Trophoblast cell (in vitro differentiated cells and primary cell): ENCODE measurements around the gene PDAP1.
A peak's percentile ranks its signal among the peaks of the same experiment; 100 is the strongest.

Experiments used
- DNase-seq, 2 donors: peaks; one replicate each; pipeline ENCODE4 v3.0.0-alpha.2; 2016
- H2AFZ ChIP-seq: 2 replicates; pipeline ENCODE4 v1.6.1; 2013; ENCODE audit warnings: low read length, moderate library complexity, mild to moderate bottlenecking; ENCODE audit not compliant: insufficient read depth, poor library complexity
- H2AK5ac ChIP-seq: 2 replicates; pipeline ENCODE4 v1.6.1; 2013; ENCODE audit warnings: mild to moderate bottlenecking, low read length
- H2BK120ac ChIP-seq: 2 replicates; pipeline ENCODE4 v1.6.1; 2013; ENCODE audit warnings: low read length, mild to moderate bottlenecking, moderate library complexity; ENCODE audit not compliant: insufficient read depth, poor library complexity
- H2BK12ac ChIP-seq: 2 replicates; pipeline ENCODE4 v1.6.1; 2013; ENCODE audit warnings: mild to moderate bottlenecking, low read length, moderate library complexity
- H2BK5ac ChIP-seq: 2 replicates; pipeline ENCODE4 v1.6.1; 2013; ENCODE audit warnings: low read length, low read depth, moderate library complexity, mild to moderate bottlenecking; ENCODE audit not compliant: poor library complexity
- H3K14ac ChIP-seq: 2 replicates; pipeline ENCODE4 v1.6.1; 2013; ENCODE audit warnings: mild to moderate bottlenecking, low read length
- H3K18ac ChIP-seq: 2 replicates; pipeline ENCODE4 v1.6.1; 2013; ENCODE audit warnings: mild to moderate bottlenecking, low read length
- H3K23ac ChIP-seq: 2 replicates; pipeline ENCODE4 v1.6.1; 2013; ENCODE audit warnings: low read length
- H3K27ac ChIP-seq: 2 replicates; pipeline ENCODE4 v1.5.1; 2013; ENCODE audit warnings: low read depth, mild to moderate bottlenecking, inconsistent platforms, low read length, moderate library complexity
- H3K27me3 ChIP-seq: 2 replicates; pipeline ENCODE4 v1.6.1; 2013; ENCODE audit warnings: inconsistent platforms, mild to moderate bottlenecking, low read length, moderate library complexity; ENCODE audit not compliant: insufficient read depth
- H3K36me3 ChIP-seq, 2 experiments: 1 replicate in 1 of 2; 2 replicates in 1 of 2; pipeline ENCODE4 v1.6.1; 2013; ENCODE audit warnings: low read length in 2 of 2, mild to moderate bottlenecking in 2 of 2, moderate library complexity in 1 of 2; ENCODE audit not compliant: insufficient read depth in 2 of 2, control insufficient read depth in 1 of 2
- H3K4ac ChIP-seq: 2 replicates; pipeline ENCODE4 v1.6.1; 2013; ENCODE audit warnings: low read depth, mild to moderate bottlenecking, low read length, moderate library complexity
- H3K4me1 ChIP-seq, 2 experiments: 1 replicate in 1 of 2; 2 replicates in 1 of 2; pipeline ENCODE4 v1.6.1; 2013; ENCODE audit warnings: low read length in 2 of 2, mild to moderate bottlenecking in 2 of 2, moderate library complexity in 1 of 2; ENCODE audit not compliant: insufficient read depth in 2 of 2, control insufficient read depth in 1 of 2
- H3K4me2 ChIP-seq: 2 replicates; pipeline ENCODE4 v1.6.1; 2013; ENCODE audit warnings: inconsistent platforms, mild to moderate bottlenecking, low read length, moderate library complexity
- H3K4me3 ChIP-seq: 2 replicates; pipeline ENCODE4 v1.5.1; 2013; ENCODE audit warnings: mild to moderate bottlenecking, low read depth, low read length, inconsistent platforms
- H3K79me1 ChIP-seq: one replicate; pipeline ENCODE4 v1.6.1; 2013; ENCODE audit warnings: low read length
- H3K79me2 ChIP-seq: 2 replicates; pipeline ENCODE4 v1.6.1; 2013; ENCODE audit warnings: low read length, mild to moderate bottlenecking; ENCODE audit not compliant: control insufficient read depth, insufficient read depth, poor library complexity
- H3K9ac ChIP-seq: 2 replicates; pipeline ENCODE4 v1.6.1; 2013; ENCODE audit warnings: mild to moderate bottlenecking, low read length
- H3K9me3 ChIP-seq: 2 replicates; pipeline ENCODE4 v1.6.1; 2013; ENCODE audit warnings: low read depth, mild to moderate bottlenecking, control low read depth, inconsistent platforms, low read length; ENCODE audit not compliant: insufficient read depth
- H4K12ac ChIP-seq: 2 replicates; pipeline ENCODE4 v1.6.1; 2013; ENCODE audit warnings: low read depth, mild to moderate bottlenecking, low read length, moderate library complexity
- H4K8ac ChIP-seq: 2 replicates; pipeline ENCODE4 v1.6.1; 2013; ENCODE audit warnings: low read depth, mild to moderate bottlenecking, low read length, moderate library complexity
- H4K91ac ChIP-seq: one replicate; pipeline ENCODE4 v1.6.1; 2013; ENCODE audit warnings: low read depth, mild to moderate bottlenecking, low read length, moderate library complexity
- WGBS: extraction: QIAGEN DNeasy Blood & Tissue Kit; methylation state at CpG from one replicate; pipeline ENCODE4 v1.1.7; 2013; ENCODE audit warnings: missing lambda C conversion rate; ENCODE audit not compliant: insufficient read length, insufficient coverage; ENCODE audit errors: extremely low coverage; 5-methylcytosine and 5-hydroxymethylcytosine counted together

The PDAP1 gene

DNA sequence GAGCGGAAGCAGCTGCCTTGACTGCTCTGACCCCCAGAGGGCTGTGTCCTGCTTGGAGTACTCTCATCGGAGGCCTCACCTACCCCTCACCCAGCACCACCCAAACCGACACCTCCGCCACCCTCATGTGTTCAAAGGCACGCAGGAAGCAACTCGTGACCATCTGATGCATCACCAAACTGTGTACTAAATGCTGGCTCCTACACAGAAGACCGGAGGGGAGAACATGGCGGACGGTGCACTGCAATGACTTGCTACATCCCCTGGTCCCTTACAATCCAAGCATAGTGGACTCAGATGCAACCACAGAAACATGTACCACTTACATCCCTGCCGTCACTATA, 3.4 kb downstream of the PDAP1 start:
- Histone ChIP-seq H3K79me1 (peaks cover 14% of the 10 kb centered on the region), H3K9me3 (no peaks in the 10 kb centered on the region), H3K4me2 (no peak overlapping the region), H4K12ac (no peak overlapping the region), H3K14ac (no peak overlapping the region), H4K91ac (no peak overlapping the region), H3K23ac (no peak overlapping the region), H3K4ac (peak overlapping the region; percentile 15), H3K27ac (no peak overlapping the region), H2BK5ac (no peak overlapping the region), H3K4me1 (peaks cover 0 to 7% of the 10 kb centered on the region in 2 experiments), H3K79me2 (peaks cover 19% of the 10 kb centered on the region), H2BK120ac (no peak overlapping the region), H2AFZ (no peak overlapping the region), H2AK5ac (no peak overlapping the region), H3K27me3 (peaks cover 2% of the 10 kb centered on the region), H3K18ac (peak overlapping the region; percentile 25), H3K9ac (no peak overlapping the region), H4K8ac (no peak overlapping the region), H2BK12ac (no peak overlapping the region), H3K4me3 (peak overlapping the region; percentile 31), H3K36me3 (peaks cover 41 to 45% of the 10 kb centered on the region in 2 experiments)
- DNase-seq: peak; percentile 74 to 85
- WGBS: no CpG with 5 or more reads among the region's 10 CpGs

- DNase-seq: peak in 1 of 2 donors; percentile 48
- H2AK5ac ChIP-seq: no peak overlapping the region
- no peak overlapping the region for H4K8ac ChIP-seq
- no peak overlapping the region for H2BK12ac ChIP-seq
- no peak overlapping the region for H3K4me2 ChIP-seq
- peaks cover 2% of the 10 kb centered on the region for H3K27me3 ChIP-seq
- peaks cover 47 to 51% of the 10 kb centered on the region in 2 experiments for H3K36me3 ChIP-seq
- no peak overlapping the region for H2AFZ ChIP-seq
- H3K4ac ChIP-seq: no peak overlapping the region
- H3K4me3 ChIP-seq: peak overlapping the region; percentile 31
- no peak overlapping the region for H3K27ac ChIP-seq
- no peak overlapping the region for H3K18ac ChIP-seq
- H3K4me1 ChIP-seq: peaks cover 0 to 7% of the 10 kb centered on the region in 2 experiments
- no peaks in the 10 kb centered on the region for H3K9me3 ChIP-seq
- H2BK120ac ChIP-seq: no peak overlapping the region
- H4K12ac ChIP-seq: no peak overlapping the region
- no peak overlapping the region for H3K9ac ChIP-seq
- WGBS: no CpG with 5 or more reads among the region's 18 CpGs
- H3K14ac ChIP-seq: no peak overlapping the region
- H3K79me2 ChIP-seq: peaks cover 15% of the 10 kb centered on the region
- no peak overlapping the region for H2BK5ac ChIP-seq
- H3K79me1 ChIP-seq: peaks cover 14% of the 10 kb centered on the region
- H4K91ac ChIP-seq: no peak overlapping the region
- no peak overlapping the region for H3K23ac ChIP-seq
Observed at GRCh38 chr7:99404235-99404976, 4.0 kb downstream of the PDAP1 start.

- Histone ChIP-seq H3K27me3 (peaks cover 2% of the 10 kb centered on the region), H2AK5ac (no peak overlapping the region), H2BK12ac (no peak overlapping the region), H4K91ac (no peak overlapping the region), H3K4me2 (no peak overlapping the region), H3K79me1 (peaks cover 9% of the 10 kb centered on the region), H2BK5ac (no peak overlapping the region), H3K27ac (no peak overlapping the region), H3K9ac (peak overlapping the region; percentile 39), H4K12ac (no peak overlapping the region), H3K4me3 (no peak overlapping the region), H2AFZ (no peak overlapping the region), H3K4ac (no peak overlapping the region), H3K23ac (no peak overlapping the region), H3K9me3 (no peaks in the 10 kb centered on the region), H4K8ac (no peak overlapping the region), H3K4me1 (peaks cover 0 to 7% of the 10 kb centered on the region in 2 experiments), H3K36me3 (peaks cover 53 to 57% of the 10 kb centered on the region in 2 experiments), H3K18ac (no peak overlapping the region), H3K14ac (no peak overlapping the region), H3K79me2 (peaks cover 10% of the 10 kb centered on the region), H2BK120ac (no peak overlapping the region)
- WGBS: no CpG with 5 or more reads among the region's 5 CpGs
- DNase-seq: no peak
Observed at GRCh38 chr7:99403764-99404163, 4.6 kb downstream of the PDAP1 start.

DNA sequence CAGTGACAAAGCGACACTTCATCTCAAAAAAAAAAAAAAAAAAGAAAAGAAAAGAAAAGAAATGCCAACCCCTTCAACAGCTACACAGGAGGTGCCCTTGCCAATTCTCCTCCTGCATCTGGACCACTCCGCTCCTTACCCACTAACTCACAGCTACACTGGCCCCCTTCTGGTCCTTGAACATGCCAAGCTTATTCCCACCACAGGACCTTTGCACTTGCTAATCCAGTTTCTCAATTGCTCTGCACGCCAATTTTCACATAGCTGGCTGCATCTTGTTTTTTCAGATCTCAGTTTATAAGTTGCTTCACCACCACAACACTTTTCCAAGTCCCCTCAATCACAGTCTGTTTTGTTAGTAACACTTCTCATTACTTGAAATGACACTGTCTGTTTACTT, 5.5 kb downstream of the PDAP1 start:
- H4K8ac ChIP-seq: no peak overlapping the region
- H3K4me1 ChIP-seq: peaks cover 0 to 7% of the 10 kb centered on the region in 2 experiments
- H3K14ac ChIP-seq: no peak overlapping the region
- no peak overlapping the region for H3K23ac ChIP-seq
- H2BK120ac ChIP-seq: no peak overlapping the region
- no peak overlapping the region for H3K4me3 ChIP-seq
- H3K36me3 ChIP-seq: peaks cover 59 to 66% of the 10 kb centered on the region in 2 experiments
- no peak overlapping the region for H2BK12ac ChIP-seq
- H3K9ac ChIP-seq: no peak overlapping the region
- H3K4ac ChIP-seq: no peak overlapping the region
- no peak overlapping the region for H4K91ac ChIP-seq
- H3K27me3 ChIP-seq: no peaks in the 10 kb centered on the region
- no CpG with 5 or more reads among the region's 3 CpGs for WGBS
- no peak for DNase-seq
- H3K79me1 ChIP-seq: peaks cover 2% of the 10 kb centered on the region
- no peak overlapping the region for H2BK5ac ChIP-seq
- no peak overlapping the region for H3K18ac ChIP-seq
- H3K9me3 ChIP-seq: no peaks in the 10 kb centered on the region
- no peak overlapping the region for H3K4me2 ChIP-seq
- no peak overlapping the region for H2AK5ac ChIP-seq
- peaks cover 2% of the 10 kb centered on the region for H3K79me2 ChIP-seq
- H2AFZ ChIP-seq: no peak overlapping the region
- H4K12ac ChIP-seq: no peak overlapping the region
- H3K27ac ChIP-seq: no peak overlapping the region
